GM18858 (cell line): ENCODE results near the gene MTMR12.
"Not testable (repeated sequence)": the region's sequence is repeated elsewhere in the genome, so short reads cannot be mapped to it uniquely, and the experiment has no call there.

Experiments
- ATAC-seq: cut with Tn5 transposase; IDR thresholded peaks from one replicate; pipeline ENCODE4 v1.9.1; 2021; ENCODE audit not compliant: unreplicated experiment

The MTMR12 gene

DNA sequence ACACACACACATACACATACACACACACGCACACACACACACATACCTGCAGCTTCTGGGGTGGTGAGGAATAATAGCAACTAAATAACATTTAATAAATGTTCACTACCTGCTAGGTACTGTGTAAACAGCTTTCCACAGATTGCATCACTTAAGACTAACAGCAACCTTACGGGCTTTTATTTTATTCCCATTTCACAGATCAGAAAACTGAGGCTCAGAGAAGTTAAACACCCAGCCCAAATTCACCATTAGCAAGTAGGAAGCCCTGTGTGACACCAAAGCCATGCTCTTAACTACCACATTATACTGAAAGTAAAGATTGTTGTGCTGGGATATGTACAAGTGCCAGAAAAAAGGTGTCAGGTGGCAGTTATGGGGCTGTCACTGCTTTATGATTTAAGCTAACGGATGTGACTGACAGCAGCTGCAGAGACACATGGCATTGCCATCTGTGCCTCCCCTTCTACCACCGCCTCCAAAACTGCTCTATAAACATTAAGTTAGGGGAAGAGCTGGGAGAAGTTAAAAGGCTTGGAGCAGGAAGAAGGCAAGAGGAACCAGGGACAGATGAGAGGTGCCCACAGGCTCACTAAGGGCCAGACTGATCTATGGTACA is 13.6 kb downstream of the MTMR12 start:
- ATAC-seq, result no peak

DNA sequence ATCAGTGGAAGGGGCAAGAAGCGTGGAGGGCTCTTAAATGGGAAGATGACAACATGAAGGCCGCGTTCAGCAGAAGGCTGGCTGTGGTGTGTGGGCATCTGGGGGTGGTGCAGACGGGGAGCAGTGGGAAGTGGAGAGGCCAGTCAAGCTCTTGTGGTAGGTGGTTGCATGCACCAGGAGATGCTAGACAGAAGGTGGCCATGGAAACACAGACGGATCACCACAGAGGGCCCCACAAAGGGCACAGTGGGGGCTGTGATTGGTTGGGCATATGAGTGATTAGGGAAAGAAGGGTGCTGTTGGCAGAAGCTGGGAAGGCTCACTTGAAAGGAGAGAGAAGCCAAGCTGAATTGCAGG is 14.7 kb downstream of the MTMR12 start:
- peak; percentile 67 for ATAC-seq

DNA sequence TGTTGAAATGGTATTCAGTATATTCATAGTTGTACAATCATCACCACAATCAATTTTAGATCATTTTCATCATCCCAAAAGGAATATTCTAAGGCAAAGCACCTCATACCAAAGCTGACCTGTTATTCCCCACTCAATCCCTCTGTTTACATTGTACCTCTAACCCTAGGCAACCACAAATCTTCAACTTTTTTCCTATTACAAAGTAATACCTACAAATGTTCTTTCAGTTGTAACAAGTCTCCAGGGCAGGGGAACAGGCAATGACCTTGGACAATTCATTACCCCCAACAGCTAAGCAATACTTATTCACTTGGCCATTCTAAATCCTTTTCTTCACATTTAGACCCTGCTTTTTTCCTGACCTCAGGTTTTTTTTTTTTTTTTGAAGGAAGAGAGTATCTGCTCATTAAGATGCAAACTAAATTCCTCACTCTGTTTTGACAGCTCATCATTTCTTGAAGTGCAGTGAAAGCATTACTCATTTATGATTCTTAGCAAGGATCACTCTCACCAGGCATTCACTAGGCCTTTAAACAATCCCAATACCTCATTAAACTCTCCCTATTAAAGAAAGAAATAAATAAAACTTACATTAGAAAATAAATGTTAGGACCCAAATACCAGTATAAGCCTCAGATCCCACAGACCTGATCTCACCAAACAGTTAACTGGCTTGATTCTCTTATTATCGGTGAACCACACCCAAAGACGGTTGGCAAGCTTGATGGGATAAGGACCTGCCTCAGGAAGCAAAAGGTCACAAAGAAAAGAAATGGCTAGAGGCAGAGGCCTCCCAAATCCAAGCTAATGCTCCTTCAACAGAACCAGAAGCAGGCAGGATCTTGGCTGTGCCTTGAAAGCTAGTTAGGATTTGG is 15.3 kb downstream of the MTMR12 start:
- no peak for ATAC-seq

DNA sequence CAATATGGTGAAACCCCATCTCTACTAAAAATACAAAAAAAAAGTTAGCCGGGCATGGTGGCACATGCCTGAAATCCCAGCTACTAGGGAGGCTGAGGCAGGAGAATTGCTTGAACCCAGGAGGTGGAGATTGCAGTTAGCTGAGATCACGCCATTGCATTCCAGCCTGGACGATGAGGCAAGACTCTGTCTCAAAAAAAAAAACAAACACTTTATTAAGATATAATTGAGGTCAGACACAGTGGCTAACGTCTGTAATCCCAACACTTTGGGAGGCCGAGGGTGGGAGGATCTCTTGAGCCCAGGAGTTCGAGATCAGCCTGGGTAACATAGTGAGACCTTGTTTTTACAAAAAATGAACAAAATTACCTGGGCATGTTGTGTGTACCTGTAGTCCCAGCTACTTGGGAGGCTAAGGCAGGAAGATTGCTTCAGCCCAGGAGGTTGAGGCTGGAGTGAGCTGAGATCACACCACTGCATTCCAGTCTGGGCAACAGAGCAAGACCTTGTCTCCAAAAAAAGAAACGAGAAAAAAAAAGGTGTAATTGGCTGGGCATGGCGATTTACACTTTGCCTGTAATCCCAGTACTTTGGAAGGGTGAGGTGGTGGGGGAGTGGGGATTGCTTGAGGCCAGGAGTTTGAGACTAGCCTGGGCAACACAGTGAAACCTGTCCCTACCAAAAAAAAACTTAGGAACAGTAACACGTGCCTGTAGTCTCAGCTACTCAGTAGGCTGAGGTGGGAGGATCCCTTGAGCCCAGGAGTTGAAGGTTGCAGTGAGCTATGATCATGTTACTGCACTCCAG is 16.6 kb downstream of the MTMR12 start:
- ATAC-seq, result not testable (repeated sequence)

DNA sequence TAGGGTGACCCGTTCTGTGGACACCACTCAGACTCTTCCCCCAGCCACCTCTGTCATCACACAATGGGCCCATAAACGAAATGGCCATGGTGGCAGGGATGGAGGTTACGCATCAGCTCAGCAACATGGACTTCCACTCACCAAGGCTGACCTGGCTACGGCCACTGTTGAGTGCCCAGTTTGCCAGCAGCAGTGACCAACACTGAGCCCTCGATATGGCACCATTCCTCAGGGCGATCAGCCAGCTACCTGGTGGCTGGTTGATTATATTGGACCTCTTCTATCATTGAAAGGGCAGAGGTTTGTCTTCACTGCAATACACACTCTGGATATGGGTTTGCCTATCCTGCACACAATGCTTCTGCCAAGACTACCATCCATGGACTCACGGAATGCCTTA is 21.1 kb downstream of the MTMR12 start:
- no peak for ATAC-seq

DNA sequence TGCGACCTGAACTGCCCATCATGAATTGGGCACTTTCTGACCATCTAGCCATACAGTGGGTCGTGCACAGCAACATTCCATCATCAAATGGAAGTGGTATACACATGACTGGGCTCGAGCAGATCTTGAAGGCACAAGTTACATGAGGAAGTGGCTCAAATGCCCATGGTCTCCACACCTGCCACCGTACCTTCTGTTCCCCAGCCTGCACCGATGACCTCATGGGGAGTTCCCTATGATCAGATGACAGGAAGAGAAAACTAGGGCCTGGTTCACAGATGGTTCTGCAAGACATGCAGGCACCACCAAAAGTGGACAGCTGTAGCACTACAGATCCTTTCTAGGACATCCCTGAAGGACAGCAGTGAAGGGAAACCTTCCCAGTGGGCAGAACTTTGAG is 21.8 kb downstream of the MTMR12 start:
- ATAC-seq, result peak; percentile 88

DNA sequence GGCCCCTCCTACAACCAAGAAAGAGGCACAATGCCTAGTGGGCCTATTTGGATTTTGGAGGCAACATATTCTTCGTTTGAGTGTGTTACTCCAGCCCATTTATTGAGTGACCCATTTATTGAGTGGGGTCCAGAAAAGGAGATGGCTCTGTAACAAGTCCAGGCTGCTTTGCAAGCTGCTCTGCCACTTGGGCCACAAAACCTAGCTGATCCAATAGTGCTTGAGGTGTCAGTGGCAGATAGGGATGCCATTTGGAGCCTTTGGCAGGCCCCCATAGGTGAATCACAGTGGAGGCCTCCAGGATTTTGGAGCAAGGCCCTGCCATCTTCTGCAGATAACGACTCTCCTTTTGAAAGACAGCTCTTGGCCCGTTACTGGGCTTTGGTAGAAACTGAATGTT is 22.2 kb downstream of the MTMR12 start:
- not testable (repeated sequence) for ATAC-seq

DNA sequence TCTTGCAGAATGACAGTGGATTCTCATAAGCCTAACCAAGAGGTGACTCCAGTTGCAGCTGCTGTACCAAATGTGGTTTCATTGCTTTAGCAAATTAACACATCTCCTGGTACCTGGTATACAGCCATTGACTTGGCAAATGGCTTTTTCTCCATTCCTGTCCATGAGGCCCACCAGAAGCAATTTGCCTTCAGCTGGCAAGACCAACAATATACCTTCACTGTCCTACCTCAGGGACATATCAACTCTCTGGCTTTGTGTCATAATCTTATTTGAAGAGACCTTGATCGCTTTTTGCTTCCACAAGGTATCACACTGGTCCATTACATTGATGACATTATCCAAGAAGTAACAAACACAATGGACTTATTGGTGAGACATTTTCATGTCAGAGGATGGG is 22.8 kb downstream of the MTMR12 start:
- ATAC-seq, result not testable (repeated sequence)

DNA sequence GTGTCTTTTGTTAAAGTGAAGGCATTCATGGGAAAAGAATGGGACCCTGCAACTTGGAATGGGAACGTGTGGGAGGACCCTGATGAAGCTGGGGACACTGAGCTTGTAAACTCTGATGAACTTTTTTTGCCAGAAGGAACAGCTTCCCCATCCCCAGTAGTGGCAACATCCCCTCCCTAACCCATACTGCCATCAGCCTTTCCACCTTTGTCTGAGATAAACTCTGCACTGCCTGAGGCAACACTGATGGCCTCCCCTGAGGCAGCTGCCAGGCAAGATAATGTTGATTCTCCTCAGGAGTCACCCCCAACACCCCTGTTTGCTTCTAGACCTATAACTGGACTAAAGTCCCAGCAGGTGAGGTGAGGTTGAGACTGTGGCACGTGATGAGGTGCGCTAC is 24.6 kb downstream of the MTMR12 start:
- not testable (repeated sequence) for ATAC-seq

DNA sequence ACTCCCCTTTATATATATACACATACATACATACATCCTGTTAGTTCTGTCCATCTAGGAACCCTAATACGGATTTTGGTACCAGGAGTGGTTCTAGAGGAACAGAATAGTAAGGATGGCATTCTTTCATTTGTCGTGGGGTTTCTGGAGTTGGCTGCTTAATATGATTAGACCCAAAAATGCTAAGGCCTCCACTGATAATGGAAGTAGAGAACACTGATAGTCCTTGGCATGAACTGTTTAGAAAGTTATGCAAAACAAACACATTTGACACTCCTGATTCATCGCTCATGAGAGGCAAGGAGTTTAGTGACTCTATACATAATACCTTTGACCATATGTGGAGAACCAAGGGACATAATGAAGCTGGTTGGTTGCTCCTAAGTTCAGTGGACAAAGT is 25.2 kb downstream of the MTMR12 start:
- not testable (repeated sequence) for ATAC-seq

DNA sequence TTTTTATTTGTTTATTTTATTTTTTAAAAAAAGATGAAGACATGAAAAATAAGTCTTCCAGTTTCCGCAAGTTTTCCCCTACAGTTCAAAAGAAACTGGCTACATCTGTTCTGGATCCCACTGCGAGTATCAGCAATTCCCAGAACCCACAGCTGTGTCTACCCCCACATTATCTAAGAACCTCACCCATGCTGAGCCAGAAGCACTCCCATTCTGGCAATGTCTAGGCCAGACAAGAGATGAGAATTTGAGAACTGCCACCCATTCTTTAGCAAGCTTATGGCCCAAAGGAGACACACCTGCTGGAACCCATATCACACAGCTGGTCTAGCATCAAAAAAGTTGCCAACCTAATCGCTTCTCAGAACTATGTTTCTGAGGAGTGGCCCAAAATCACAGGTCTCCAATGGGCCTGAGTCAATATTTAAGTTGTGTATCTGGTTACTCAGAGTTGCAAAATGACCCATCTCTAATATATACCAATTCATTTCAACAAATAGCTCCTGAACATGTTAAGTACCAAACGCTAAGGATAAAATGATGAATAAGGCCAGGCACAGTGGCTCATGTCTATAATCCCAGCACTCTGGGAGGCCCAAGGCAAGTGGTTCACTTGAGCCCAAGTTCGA is 27.1 kb downstream of the MTMR12 start:
- ATAC-seq, result no peak

DNA sequence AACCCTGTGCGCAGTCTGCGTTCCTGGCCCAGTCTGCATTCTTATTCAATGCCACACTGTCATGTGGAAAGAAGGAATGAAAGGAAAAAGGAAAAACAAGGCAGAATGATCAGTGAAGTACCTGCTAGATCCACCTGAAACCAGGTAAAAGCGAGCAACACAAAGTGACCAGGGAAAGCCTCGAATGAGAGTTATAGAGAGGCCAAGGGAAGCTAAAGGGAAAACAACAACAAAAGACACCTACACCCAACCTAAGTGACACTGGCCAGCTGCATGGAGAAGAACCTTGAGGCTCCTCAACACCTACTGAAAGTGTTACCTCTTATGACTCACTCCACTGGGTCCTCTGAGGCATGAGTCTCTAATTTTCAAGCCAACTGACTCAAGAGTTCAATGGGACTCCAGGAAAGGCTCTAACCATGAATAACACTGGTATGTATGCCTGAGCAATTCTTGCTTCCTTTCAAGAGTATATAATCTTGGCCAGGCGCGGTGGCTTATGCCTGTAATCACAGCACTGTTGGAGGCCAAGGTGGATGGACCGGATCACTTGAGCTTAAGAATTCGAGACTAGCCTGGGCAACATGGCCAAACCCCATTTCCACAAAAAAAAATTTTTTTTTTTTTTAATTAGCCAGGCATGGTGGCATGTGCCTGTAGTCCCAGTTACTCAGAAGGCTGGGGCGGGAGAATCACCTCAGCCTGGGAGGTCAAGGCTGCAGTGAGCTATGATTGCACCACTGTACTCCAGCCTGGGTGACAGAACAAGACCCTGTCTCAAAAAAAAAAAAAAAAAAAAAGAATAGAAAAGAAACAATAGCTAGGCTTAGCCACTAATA is 29.0 kb downstream of the MTMR12 start:
- ATAC-seq, result peak; percentile 71

DNA sequence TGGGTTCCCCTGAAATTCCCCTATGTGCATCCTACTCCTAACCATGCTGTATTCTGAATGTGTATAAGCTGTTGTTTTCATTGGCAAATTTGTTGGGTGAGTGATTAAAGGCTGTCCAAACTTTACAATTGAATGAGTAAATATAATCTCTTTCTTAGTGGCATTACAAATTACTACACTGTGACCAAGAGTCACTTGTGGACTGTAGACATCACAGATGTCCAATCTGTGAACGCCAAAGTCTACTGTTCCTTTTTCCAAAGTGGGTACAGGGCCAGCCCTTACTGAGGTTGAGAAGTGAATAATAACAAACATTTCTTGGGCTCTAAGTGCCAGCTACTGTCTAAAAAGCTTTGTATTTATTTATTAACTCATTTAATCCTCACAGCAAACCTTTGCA is 29.7 kb downstream of the MTMR12 start:
- no peak for ATAC-seq

DNA sequence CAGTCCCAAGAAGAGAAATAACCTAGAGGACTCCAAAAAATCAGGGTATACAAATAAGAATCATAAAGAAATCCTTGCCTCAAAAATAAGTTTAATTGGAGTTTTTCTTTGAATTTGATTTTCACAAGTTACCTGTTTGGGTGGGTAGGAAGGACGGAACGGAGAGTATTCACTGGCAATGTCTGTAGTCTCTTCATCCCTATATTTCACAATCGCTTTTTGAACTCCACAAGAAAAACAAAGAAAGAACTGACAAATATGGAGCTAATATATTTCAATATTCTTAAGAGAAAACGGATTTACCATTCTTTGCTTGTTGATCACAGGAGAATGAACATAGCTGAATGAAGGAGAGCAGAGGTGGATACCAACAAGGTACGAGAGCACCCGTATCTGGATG is 30.1 kb downstream of the MTMR12 start:
- ATAC-seq, result no peak

DNA sequence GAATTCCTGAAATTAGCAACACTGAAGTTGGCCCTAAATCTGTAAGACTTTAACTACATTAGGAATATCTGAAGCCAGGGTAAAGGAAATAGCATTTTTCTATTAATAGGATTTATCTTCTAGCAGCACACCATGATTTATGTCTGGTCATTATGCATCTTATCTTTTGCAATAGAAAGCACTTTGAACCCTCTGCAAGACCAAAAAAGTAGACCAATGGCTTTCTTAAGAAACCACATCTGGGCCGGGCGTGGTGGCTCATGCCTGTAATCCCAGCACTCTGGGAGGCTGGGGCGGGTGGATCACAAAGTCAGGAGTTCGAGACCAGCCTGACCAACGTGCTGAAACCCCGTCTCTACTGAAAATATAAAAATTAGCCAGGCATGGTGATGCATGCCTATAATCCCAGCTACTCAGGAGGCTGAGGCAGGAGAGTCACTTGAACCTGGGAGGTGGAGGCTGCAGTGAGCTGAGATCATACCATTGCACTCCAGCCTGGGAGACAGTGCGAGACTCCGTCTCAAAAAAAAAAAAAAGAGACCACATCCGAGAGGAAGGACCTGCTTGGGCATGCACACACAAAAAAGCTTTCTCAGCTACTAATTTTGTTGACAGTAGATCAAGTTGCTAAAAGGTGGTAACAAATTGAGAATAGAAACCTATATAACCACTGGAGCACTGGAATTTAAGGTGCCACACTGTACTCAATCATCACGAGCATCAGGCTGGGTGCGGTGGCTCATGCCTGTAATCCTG is 31.2 kb downstream of the MTMR12 start:
- ATAC-seq, result not testable (repeated sequence)

DNA sequence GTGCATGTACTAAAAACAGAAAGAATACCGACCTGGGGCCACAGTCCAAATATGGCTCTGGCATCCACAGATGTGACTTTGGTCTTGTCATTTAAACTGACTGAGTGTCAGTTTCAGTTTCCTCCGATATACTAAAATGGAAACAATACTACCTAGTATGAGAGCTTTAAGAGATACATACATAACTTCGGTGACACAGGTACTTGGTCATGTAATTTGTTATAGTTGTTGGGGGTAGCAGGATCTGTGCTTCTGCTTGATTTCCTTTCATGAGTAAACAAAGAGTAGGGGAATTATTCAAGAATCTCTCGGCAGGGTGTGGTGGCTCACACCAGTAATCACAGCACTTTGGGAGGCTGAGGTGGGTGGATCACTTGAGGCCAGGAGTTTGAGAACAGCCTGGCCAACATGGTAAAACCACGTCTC is 32.1 kb downstream of the MTMR12 start:
- peak; percentile 78 for ATAC-seq

DNA sequence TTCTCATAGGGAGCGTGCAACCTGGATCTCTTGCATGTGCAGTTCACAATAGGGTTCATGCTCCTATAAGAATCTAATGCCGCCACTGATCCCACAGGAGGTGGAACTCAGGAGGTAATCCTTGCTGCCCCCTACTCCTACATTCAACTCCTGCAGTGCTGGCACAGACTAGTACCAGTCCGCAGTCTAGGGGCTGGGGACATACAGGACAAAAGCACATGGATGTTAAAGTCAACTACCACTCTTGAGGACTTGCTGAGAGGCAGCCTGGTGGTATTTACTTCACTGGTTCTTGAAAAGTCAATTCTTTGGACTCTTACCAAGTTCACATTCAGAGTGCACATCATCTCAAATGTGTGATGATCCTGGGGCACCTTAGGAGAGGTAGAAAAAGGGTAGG is 33.0 kb downstream of the MTMR12 start:
- ATAC-seq, result no peak

DNA sequence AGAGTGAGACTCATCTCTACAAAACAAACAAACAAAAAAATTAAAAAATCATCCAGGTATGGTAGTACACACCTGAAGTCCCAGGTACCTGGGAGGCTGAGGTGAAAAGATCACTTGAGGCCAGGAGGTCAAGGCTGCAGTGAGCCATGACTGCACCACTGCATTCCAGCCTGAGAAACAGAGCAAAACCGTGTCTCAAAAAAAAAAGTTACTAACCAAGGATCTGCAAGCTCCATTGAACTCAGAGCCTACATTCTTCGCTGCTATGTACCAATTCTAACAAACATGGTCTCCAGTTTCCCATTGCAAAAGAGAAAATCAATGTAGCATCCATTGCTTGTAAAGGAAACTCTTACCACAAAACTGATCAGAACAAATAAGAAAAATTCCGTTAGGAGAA is 33.5 kb downstream of the MTMR12 start:
- ATAC-seq, result no peak

DNA sequence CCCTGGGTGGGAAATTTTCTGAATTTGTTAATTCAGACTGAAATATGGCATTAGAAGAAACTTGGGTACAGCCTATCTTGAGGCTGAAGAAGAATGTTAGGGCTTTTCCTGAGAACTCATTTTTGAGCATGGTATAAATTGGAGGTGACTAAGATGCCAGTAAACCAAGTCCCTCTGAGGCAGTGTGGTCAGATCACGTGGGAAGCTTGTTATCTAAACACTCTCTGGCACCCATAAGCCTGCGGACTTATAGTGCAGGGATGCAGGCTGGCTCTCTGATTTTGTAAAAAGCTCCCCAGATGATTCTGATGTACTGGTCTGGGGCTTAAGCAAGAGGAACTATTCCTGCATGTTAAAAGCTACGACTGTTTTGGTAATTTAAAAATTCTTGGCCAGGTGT is 34.3 kb downstream of the MTMR12 start:
- no peak for ATAC-seq

DNA sequence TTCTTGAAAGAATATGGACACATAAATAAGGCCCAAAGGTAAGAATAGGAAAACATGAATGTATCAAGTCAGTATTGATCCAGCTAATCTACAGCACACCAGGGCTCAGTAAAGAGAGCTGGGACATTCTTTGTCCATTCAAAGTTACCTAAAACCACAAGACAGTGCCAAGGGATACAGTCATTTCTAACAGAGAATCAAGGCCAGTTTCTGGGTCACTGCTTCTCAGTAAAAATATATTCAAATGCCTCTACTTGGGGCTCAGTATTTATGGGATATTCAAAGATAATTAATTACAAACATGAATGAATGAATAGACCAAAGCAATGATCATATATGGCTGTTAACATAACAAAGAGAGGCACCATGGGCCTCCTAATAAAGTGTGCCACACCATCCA is 34.9 kb downstream of the MTMR12 start:
- no peak for ATAC-seq
